HepG2 (cell line): Measurements from ENCODE around the gene KDM3B. TPM values are rescaled to one million over a fixed set of nuclear protein-coding genes. Genes with fewer than 3 reads are reported as not detected.

Source experiments
- IKZF4 ChIP-seq: sonication (generic); formaldehyde crosslinking; IDR thresholded peaks from 2 replicates; pipeline ENCODE4 v1.5.1; 2020; ENCODE audit warnings: borderline replicate concordance, mild to moderate bottlenecking, low read depth, missing genetic modification reagents; ENCODE audit errors: not compliant biosample characterization
- ISL2 ChIP-seq: sonication (generic); formaldehyde crosslinking; IDR thresholded peaks from 2 replicates; pipeline ENCODE4 v1.5.0; 2020; ENCODE audit warnings: missing genetic modification reagents
- KDM5A ChIP-seq: fragments of 200-600 bp; sonication (generic); IDR thresholded peaks from 2 replicates; pipeline ENCODE4 v1.7.0; 2018; ENCODE audit warnings: antibody characterized with exemption, mild to moderate bottlenecking, low read length, borderline replicate concordance
- MEIS1 ChIP-seq: sonication (generic); formaldehyde crosslinking; IDR thresholded peaks from 2 replicates; pipeline ENCODE4 v1.9.0; 2021; ENCODE audit warnings: mild to moderate bottlenecking, missing genetic modification reagents, moderate library complexity, borderline replicate concordance
- MYC ChIP-seq: sonication (generic); formaldehyde crosslinking; IDR thresholded peaks from 2 replicates; pipeline ENCODE4 v1.9.0; 2021; ENCODE audit warnings: missing genetic modification reagents, borderline replicate concordance
- NFE2L2 ChIP-seq: fragments of 150-350 bp; IDR thresholded peaks from 2 replicates; pipeline ENCODE4 v1.6.1; 2014; ENCODE audit warnings: low read length
- NR2F2 ChIP-seq: IDR thresholded peaks from 2 replicates; pipeline ENCODE4 v1.6.1; 2012; ENCODE audit warnings: low read depth, inconsistent platforms, borderline replicate concordance
- PRMT3 ChIP-seq: sonication (generic); formaldehyde crosslinking; IDR thresholded peaks from 2 replicates; pipeline ENCODE4 v1.8.1; 2022; ENCODE audit warnings: low read depth, mild to moderate bottlenecking, moderate library complexity, missing genetic modification reagents, borderline replicate concordance
- SNRNP70 ChIP-seq: fragments of 200-400 bp; formaldehyde crosslinking; IDR thresholded peaks from 2 replicates; pipeline ENCODE4 v1.6.1; 2017; ENCODE audit warnings: mild to moderate bottlenecking, low read depth, low read length, moderate library complexity
- SYNCRIP ChIP-seq: fragments of 200-400 bp; formaldehyde crosslinking; IDR thresholded peaks from 2 replicates; pipeline ENCODE4 v1.6.1; 2018; ENCODE audit warnings: mild to moderate bottlenecking, low read depth, low read length; ENCODE audit not compliant: insufficient read depth
- THAP8 ChIP-seq: sonication (generic); formaldehyde crosslinking; IDR thresholded peaks from 2 replicates; pipeline ENCODE4 v1.5.1; 2020; ENCODE audit warnings: missing genetic modification reagents, mild to moderate bottlenecking, borderline replicate concordance
- U2AF1 ChIP-seq: fragments of 200-400 bp; formaldehyde crosslinking; optimal IDR thresholded peaks from 2 replicates; pipeline ENCODE3; 2017; ENCODE audit warnings: mild to moderate bottlenecking, low read depth, low read length
- ZNF382 ChIP-seq: sonication (generic); formaldehyde crosslinking; IDR thresholded peaks from 2 replicates; pipeline ENCODE4 v1.5.0; 2020; ENCODE audit warnings: missing genetic modification reagents, mild to moderate bottlenecking, borderline replicate concordance
- ZNF383 ChIP-seq: sonication (generic); formaldehyde crosslinking; IDR thresholded peaks from 2 replicates; pipeline ENCODE4 v1.4.0; 2020; ENCODE audit warnings: missing genetic modification reagents, mild to moderate bottlenecking, borderline replicate concordance
- ZNF468 ChIP-seq: sonication (generic); formaldehyde crosslinking; IDR thresholded peaks from 2 replicates; pipeline ENCODE4 v1.8.0; 2022; ENCODE audit warnings: mild to moderate bottlenecking, moderate library complexity, missing genetic modification reagents
- polyA plus RNA-seq, 8 experiments: library from polyadenylated mRNA; depleted of rRNA in 3 of 8; stranded (reverse) in 7 of 8; unstranded in 1 of 8; fragments of >200 nt; fragmentation: Illumina TruSeq in 4 of 8; extraction: Trizol in 4 of 8; gene quantifications; 2 replicates each; pipeline versions ENCODE4 v1.2.1 to v1.2.3, GENCODE V29; 2011 to 2016; ENCODE audit warnings: low read depth in 4 of 8, missing spikeins in 1 of 8, mixed read lengths in 1 of 8; ENCODE audit not compliant: insufficient read depth in 1 of 8
- total RNA-seq, 5 experiments: library from RNA; depleted of rRNA; stranded (reverse); fragments of >200 nt; fragmentation: Illumina TruSeq; extraction: Trizol; gene quantifications; 2 replicates each; pipeline ENCODE4 v1.2.3, GENCODE V29; 2016; ENCODE audit warnings: low read depth in 1 of 5
- TF ChIP-seq, protein P1 (sequence below): fragments of 450-650 bp; IDR thresholded peaks from 2 replicates; pipeline ENCODE4 v1.6.1; 2017
- TF ChIP-seq, protein P2 (sequence below): sonication (generic); formaldehyde crosslinking; IDR thresholded peaks from 2 replicates; pipeline ENCODE4 v1.5.0; 2020; ENCODE audit warnings: mild to moderate bottlenecking, missing genetic modification reagents
- TF ChIP-seq, protein P3 (sequence below): sonication (generic); formaldehyde crosslinking; IDR thresholded peaks from 2 replicates; pipeline ENCODE4 v1.4.0; 2020; ENCODE audit warnings: missing genetic modification reagents

KDM3B gene
- total and polyA plus RNA-seq, 2 of the 13 experiments (the other 11 are each of a cell fraction or from before 2014, with no cell fraction given), result 19.7 to 34.3 TPM

DNA sequence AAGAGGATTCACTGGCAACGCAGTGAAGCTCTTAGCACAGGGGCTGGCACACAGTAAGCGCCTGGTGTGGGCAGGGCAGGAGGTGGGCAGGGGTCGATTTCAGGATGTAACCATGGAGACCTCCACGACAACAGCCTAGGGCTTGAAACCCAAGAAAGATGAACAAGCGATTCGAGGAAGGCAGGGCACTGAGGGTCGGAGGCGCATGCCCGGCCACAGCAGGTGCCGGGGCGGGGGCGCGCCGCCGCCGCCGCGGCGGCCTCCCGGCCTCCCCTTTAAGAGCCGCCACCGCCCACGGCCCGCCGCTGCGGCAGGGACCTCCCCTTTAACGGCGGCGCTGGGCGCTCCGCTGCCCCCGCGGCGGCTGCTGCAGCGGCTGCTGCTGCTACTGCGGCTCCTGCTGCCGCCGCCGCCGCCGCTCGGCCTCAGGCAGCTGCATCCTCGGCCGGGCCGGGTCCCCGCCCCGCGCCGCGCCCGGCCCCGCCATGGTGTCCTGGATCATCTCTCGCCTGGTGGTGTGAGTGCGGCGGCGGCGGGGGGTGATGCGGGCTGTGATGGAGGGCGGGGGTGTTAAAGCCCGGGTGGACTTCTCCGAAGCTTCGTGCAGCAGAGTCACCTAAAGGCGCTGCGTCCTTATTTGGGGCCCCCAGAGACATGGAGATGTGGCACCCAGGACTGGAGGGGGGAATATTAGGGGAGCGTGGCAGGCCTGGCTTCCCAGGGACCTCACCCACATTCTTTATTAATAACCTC is 86.4 kb downstream of the KDM3B start, which contains the start of gene REEP2 (continued):
- TF ChIP-seq ZNF383 (CRISPR knock-in tag) (no peak), PRMT3 (CRISPR knock-in tag) (no peak), ZNF382 (CRISPR knock-in tag) (no peak), ISL2 (CRISPR knock-in tag) (no peak), IKZF4 (CRISPR knock-in tag) (no peak), THAP8 (CRISPR knock-in tag) (no peak), KDM5A (no peak), MYC (0 out of 2 replicates have a peak, but pooled peaks have one; percentile 19), NR2F2 (no peak), SYNCRIP (no peak), MEIS1 (CRISPR knock-in tag) (no peak), ZNF468 (CRISPR knock-in tag) (no peak), SNRNP70 (no peak), U2AF1 (no peak), NFE2L2 (no peak)
- TF ChIP-seq, protein P1, sequence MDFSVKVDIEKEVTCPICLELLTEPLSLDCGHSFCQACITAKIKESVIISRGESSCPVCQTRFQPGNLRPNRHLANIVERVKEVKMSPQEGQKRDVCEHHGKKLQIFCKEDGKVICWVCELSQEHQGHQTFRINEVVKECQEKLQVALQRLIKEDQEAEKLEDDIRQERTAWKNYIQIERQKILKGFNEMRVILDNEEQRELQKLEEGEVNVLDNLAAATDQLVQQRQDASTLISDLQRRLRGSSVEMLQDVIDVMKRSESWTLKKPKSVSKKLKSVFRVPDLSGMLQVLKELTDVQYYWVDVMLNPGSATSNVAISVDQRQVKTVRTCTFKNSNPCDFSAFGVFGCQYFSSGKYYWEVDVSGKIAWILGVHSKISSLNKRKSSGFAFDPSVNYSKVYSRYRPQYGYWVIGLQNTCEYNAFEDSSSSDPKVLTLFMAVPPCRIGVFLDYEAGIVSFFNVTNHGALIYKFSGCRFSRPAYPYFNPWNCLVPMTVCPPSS, result no peak
- TF ChIP-seq, protein P2, sequence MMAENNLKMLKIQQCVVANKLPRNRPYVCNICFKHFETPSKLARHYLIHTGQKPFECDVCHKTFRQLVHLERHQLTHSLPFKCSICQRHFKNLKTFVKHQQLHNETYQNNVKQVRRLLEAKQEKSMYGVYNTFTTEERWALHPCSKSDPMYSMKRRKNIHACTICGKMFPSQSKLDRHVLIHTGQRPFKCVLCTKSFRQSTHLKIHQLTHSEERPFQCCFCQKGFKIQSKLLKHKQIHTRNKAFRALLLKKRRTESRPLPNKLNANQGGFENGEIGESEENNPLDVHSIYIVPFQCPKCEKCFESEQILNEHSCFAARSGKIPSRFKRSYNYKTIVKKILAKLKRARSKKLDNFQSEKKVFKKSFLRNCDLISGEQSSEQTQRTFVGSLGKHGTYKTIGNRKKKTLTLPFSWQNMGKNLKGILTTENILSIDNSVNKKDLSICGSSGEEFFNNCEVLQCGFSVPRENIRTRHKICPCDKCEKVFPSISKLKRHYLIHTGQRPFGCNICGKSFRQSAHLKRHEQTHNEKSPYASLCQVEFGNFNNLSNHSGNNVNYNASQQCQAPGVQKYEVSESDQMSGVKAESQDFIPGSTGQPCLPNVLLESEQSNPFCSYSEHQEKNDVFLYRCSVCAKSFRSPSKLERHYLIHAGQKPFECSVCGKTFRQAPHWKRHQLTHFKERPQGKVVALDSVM (CRISPR knock-in tag), result peak; percentile 39; the same call in 1 of the 2 replicates
- TF ChIP-seq, protein P3, sequence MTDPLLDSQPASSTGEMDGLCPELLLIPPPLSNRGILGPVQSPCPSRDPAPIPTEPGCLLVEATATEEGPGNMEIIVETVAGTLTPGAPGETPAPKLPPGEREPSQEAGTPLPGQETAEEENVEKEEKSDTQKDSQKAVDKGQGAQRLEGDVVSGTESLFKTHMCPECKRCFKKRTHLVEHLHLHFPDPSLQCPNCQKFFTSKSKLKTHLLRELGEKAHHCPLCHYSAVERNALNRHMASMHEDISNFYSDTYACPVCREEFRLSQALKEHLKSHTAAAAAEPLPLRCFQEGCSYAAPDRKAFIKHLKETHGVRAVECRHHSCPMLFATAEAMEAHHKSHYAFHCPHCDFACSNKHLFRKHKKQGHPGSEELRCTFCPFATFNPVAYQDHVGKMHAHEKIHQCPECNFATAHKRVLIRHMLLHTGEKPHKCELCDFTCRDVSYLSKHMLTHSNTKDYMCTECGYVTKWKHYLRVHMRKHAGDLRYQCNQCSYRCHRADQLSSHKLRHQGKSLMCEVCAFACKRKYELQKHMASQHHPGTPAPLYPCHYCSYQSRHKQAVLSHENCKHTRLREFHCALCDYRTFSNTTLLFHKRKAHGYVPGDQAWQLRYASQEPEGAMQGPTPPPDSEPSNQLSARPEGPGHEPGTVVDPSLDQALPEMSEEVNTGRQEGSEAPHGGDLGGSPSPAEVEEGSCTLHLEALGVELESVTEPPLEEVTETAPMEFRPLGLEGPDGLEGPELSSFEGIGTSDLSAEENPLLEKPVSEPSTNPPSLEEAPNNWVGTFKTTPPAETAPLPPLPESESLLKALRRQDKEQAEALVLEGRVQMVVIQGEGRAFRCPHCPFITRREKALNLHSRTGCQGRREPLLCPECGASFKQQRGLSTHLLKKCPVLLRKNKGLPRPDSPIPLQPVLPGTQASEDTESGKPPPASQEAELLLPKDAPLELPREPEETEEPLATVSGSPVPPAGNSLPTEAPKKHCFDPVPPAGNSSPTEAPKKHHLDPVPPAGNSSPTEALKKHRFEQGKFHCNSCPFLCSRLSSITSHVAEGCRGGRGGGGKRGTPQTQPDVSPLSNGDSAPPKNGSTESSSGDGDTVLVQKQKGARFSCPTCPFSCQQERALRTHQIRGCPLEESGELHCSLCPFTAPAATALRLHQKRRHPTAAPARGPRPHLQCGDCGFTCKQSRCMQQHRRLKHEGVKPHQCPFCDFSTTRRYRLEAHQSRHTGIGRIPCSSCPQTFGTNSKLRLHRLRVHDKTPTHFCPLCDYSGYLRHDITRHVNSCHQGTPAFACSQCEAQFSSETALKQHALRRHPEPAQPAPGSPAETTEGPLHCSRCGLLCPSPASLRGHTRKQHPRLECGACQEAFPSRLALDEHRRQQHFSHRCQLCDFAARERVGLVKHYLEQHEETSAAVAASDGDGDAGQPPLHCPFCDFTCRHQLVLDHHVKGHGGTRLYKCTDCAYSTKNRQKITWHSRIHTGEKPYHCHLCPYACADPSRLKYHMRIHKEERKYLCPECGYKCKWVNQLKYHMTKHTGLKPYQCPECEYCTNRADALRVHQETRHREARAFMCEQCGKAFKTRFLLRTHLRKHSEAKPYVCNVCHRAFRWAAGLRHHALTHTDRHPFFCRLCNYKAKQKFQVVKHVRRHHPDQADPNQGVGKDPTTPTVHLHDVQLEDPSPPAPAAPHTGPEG, result no peak
